Panc1 (cell line): ENCODE results near the gene ANKRD65. TPM values are rescaled to one million over a fixed set of nuclear protein-coding genes. Genes with fewer than 3 reads are reported as not detected.

ENCODE experiments used
- total RNA-seq: library from RNA; stranded (reverse); gene quantifications from one replicate; pipeline ENCODE4 v1.2.1, GENCODE V29; 2021; ENCODE audit not compliant: unreplicated experiment

ANKRD65 gene
- total RNA-seq, 1 experiment from 2014 or later: 1.9 TPM

Other genes with a start within 250 kb of the ANKRD65 start
- not detected for gene TTLL10, start 247.4 kb downstream of the ANKRD65 start, total RNA-seq
- gene TNFRSF18, start 214.7 kb downstream of the ANKRD65 start, total RNA-seq: 4.3 TPM
- 0.62 TPM for gene TNFRSF4, start 207.1 kb downstream of the ANKRD65 start, total RNA-seq
- 335 TPM for gene SDF4, start 189.3 kb downstream of the ANKRD65 start, total RNA-seq
- 46.4 TPM for gene B3GALT6, start 189.0 kb downstream of the ANKRD65 start, total RNA-seq
- 41.4 TPM for gene C1QTNF12, start 174.6 kb downstream of the ANKRD65 start, total RNA-seq
- 101 TPM for gene UBE2J2, start 147.4 kb downstream of the ANKRD65 start, total RNA-seq
- gene SCNN1D, start 140.8 kb downstream of the ANKRD65 start, total RNA-seq: 9.8 TPM
- 30.7 TPM for gene ACAP3, start 113.3 kb downstream of the ANKRD65 start, total RNA-seq
- gene PUSL1, start 112.7 kb downstream of the ANKRD65 start, total RNA-seq: 46.9 TPM
- gene INTS11, start 96.6 kb downstream of the ANKRD65 start, total RNA-seq: 114 TPM
- 52.2 TPM for gene CPTP, start 96.5 kb downstream of the ANKRD65 start, total RNA-seq
- 0.31 TPM for gene TAS1R3, start 90.0 kb downstream of the ANKRD65 start, total RNA-seq
- 144 TPM for gene DVL1, start 71.9 kb downstream of the ANKRD65 start, total RNA-seq
- 96.0 TPM for gene MXRA8, start 62.7 kb downstream of the ANKRD65 start, total RNA-seq
- 335 TPM for gene AURKAIP1, start 46.1 kb downstream of the ANKRD65 start, total RNA-seq
- gene CCNL2, start 21.9 kb downstream of the ANKRD65 start, total RNA-seq: 297 TPM
- gene MRPL20, start 14.0 kb downstream of the ANKRD65 start, total RNA-seq: 196 TPM
- gene VWA1, start 14.4 kb upstream of the ANKRD65 start, total RNA-seq: 858 TPM
- 10.6 TPM for gene ATAD3C, start 28.4 kb upstream of the ANKRD65 start, total RNA-seq
- 104 TPM for gene ATAD3B, start 50.5 kb upstream of the ANKRD65 start, total RNA-seq
- 57.5 TPM for gene ATAD3A, start 90.9 kb upstream of the ANKRD65 start, total RNA-seq
- 4.1 TPM for gene TMEM240, start 119.3 kb upstream of the ANKRD65 start, total RNA-seq
- gene SSU72, start 153.6 kb upstream of the ANKRD65 start, total RNA-seq: 217 TPM
- gene FNDC10, start 178.9 kb upstream of the ANKRD65 start, total RNA-seq: 16.2 TPM
- 74.5 TPM for gene MIB2, start 194.2 kb upstream of the ANKRD65 start, total RNA-seq
- 5.0 TPM for gene MMP23B, start 210.9 kb upstream of the ANKRD65 start, total RNA-seq
- gene CDK11B, start 237.7 kb upstream of the ANKRD65 start, total RNA-seq: 36.5 TPM